ENCODE results near the gene LAMA3. TPM values are rescaled to one million over a fixed set of nuclear protein-coding genes. Genes with fewer than 3 reads are reported as not detected.

LAMA3 gene
- total RNA-seq, 3 donors from 2014 or later (not counting 1 experiment from before 2014, with no cell fraction given): not detected

- 96% methylated on average over 5 of the region's 5 CpGs for WGBS (ENCODE audit: insufficient coverage)
- Mint-ChIP-seq H3K27me3 (ENCODE audit: low read depth in 2 of 2) (peaks cover 0 to 9% of the 10 kb centered on the region in 2 donors), H3K4me1 (peaks cover 6 to 17% of the 10 kb centered on the region in 2 donors), H3K4me3 (no peak overlapping the region), H3K9me3 (no peaks in the 10 kb centered on the region), H3K36me3 (no peaks in the 10 kb centered on the region), H3K27ac (no peak overlapping the region)
- H3K9me3 ChIP-seq (ENCODE audit: control insufficient read depth, insufficient read depth, low read length): no peaks in the 10 kb centered on the region
- H3K27ac ChIP-seq (ENCODE audit: low read length): no peak overlapping the region
- H3K4me3 ChIP-seq (ENCODE audit: low read length): no peak overlapping the region
- DNase-seq (no peak), ATAC-seq (no peak)
- no peaks in the 10 kb centered on the region for H3K36me3 ChIP-seq (ENCODE audit: control insufficient read depth, insufficient read depth, low read length)
- H3K27me3 ChIP-seq (ENCODE audit: control insufficient read depth, insufficient read depth, low read length): no peaks in the 10 kb centered on the region
- no peak for TF ChIP-seq CTCF (IDR thresholded peaks at IDR 0.05)
- intact Hi-C loops (cut with micrococcal nuclease): no loop called here
- peaks cover 7% of the 10 kb centered on the region for H3K4me1 ChIP-seq (ENCODE audit: control insufficient read depth, insufficient read depth, low read length)
These were observed 167.9 kb downstream of the LAMA3 start for GRCh38 chr18:23857164-23857552.

DNA sequence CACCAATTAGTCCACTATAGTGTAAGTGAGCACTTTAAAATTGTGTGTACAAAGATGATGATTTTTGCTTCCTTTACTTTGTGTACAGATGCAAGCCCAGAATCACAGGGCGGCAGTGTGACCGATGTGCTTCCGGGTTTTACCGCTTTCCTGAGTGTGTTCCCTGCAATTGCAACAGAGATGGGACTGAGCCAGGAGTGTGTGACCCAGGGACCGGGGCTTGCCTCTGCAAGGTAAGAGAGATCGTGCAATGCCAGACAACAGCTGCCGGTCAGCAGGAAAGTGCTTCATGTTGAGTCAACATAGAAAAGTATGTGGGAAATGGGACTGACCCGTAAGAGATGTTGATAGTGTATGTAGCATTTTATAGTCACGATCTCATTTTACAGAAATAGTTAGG, 168.5 kb downstream of the LAMA3 start:
- Mint-ChIP-seq H3K27ac (no peak overlapping the region), H3K4me1 (peaks cover 12 to 18% of the 10 kb centered on the region in 2 donors), H3K36me3 (no peaks in the 10 kb centered on the region), H3K9me3 (no peaks in the 10 kb centered on the region), H3K27me3 (ENCODE audit: low read depth in 2 of 2) (peaks cover 0 to 9% of the 10 kb centered on the region in 2 donors), H3K4me3 (no peak overlapping the region)
- H3K4me1 ChIP-seq (ENCODE audit: control insufficient read depth, insufficient read depth, low read length): peaks cover 13% of the 10 kb centered on the region
- no peaks in the 10 kb centered on the region for H3K36me3 ChIP-seq (ENCODE audit: control insufficient read depth, insufficient read depth, low read length)
- no peak for TF ChIP-seq CTCF (IDR thresholded peaks at IDR 0.05)
- ATAC-seq (no peak), DNase-seq (no peak)
- H3K9me3 ChIP-seq (ENCODE audit: control insufficient read depth, insufficient read depth, low read length): no peaks in the 10 kb centered on the region
- intact Hi-C loops (cut with micrococcal nuclease): no loop called here
- 94% methylated on average over 9 of the region's 9 CpGs for WGBS (ENCODE audit: insufficient coverage)
- H3K4me3 ChIP-seq (ENCODE audit: low read length): no peak overlapping the region
- H3K27me3 ChIP-seq (ENCODE audit: control insufficient read depth, insufficient read depth, low read length): no peaks in the 10 kb centered on the region
- no peak overlapping the region for H3K27ac ChIP-seq (ENCODE audit: low read length)

DNA sequence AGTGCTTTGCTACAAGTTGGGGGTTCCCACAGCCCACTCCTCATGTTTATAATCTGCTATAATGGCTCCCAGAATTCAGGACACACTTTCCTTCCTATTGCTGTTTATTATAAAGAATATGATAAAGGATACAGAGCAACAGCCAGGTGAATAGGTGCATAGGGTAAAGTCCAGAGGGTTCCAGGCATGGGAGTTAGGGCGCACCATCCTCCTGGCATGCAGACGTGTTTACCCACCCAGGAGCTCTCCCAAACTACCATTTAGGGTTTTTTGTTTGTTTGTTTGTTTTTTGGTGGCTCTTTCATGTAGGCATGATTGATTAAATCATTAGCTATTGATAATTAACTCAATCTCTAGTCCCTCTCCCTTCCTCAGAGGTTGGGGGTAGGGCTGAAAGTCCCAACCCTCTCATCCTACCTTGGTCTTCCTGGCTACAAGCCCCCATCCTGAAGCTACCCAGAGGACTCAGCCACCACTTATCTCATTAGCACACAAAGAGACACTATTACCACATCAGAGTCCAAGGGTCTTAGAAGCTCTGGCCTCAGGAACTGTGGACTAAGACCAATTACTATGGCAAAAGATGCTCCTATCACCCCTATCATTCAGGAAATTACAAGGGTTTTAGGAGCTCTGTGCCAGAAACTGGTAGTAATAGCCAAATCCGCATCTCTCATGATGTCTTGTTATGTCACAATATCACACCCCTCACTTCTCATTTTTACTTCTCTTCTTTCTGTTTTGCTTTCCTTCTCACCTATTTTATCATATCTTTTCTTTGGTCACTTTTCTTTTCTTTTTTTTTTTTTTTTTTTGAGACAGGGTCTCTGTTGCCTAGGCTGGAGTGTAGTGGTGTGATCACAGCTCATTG, 170.4 kb downstream of the LAMA3 start:
- Mint-ChIP-seq H3K27me3 (ENCODE audit: low read depth in 2 of 2) (peaks cover 0 to 7% of the 10 kb centered on the region in 2 donors), H3K9me3 (no peaks in the 10 kb centered on the region), H3K4me3 (no peak overlapping the region), H3K4me1 (peaks cover 25 to 33% of the 10 kb centered on the region in 2 donors), H3K36me3 (no peaks in the 10 kb centered on the region), H3K27ac (no peak overlapping the region)
- H3K27ac ChIP-seq (ENCODE audit: low read length): no peak overlapping the region
- H3K4me3 ChIP-seq (ENCODE audit: low read length): no peak overlapping the region
- intact Hi-C loops (cut with micrococcal nuclease): loop anchor here (5.0 kb wide), 1 partner anchor 32 kb away; no protein-coding TSS in a partner anchor
- WGBS (ENCODE audit: insufficient coverage): 83% methylated on average over 2 of the region's 3 CpGs
- no peaks in the 10 kb centered on the region for H3K27me3 ChIP-seq (ENCODE audit: control insufficient read depth, insufficient read depth, low read length)
- no peak for TF ChIP-seq CTCF (IDR thresholded peaks at IDR 0.05)
- DNase-seq: no peak
- H3K4me1 ChIP-seq (ENCODE audit: control insufficient read depth, insufficient read depth, low read length): peaks cover 22% of the 10 kb centered on the region
- no peak for ATAC-seq
- no peaks in the 10 kb centered on the region for H3K9me3 ChIP-seq (ENCODE audit: control insufficient read depth, insufficient read depth, low read length)
- no peaks in the 10 kb centered on the region for H3K36me3 ChIP-seq (ENCODE audit: control insufficient read depth, insufficient read depth, low read length)

All from natural killer cell (primary cell).